Astrocyte of the spinal cord (primary cell): ENCODE measurements around the gene ARHGDIB.

Experiments used
- DNase-seq: peaks from one replicate; pipeline ENCODE4 v3.0.0; 2011; ENCODE audit warnings: low read depth, low spot score
- H3K4me3 ChIP-seq: 2 replicates; pipeline ENCODE4 v1.5.1; 2011; ENCODE audit warnings: low read depth, mild to moderate bottlenecking, low read length, moderate library complexity
- CTCF ChIP-seq: IDR thresholded peaks from 2 replicates; pipeline ENCODE4 v1.5.1; 2012; ENCODE audit warnings: low read depth, mild to moderate bottlenecking, low read length, inconsistent platforms
- in situ Hi-C: cut with HindIII; loops from 2 replicates; pipeline ENCODE4 v1.10.0; 2017; ENCODE audit warnings: low sequenced_read_pairs

Gene ARHGDIB

GRCh38 chr12:15000575-15000974 lies 39.2 kb upstream of the ARHGDIB start:
- in situ Hi-C loops, result no loop called here
- no peak for DNase-seq
- no peak for TF ChIP-seq CTCF
- H3K4me3 ChIP-seq, result no peak overlapping the region

GRCh38 chr12:14999695-15000365 lies 38.4 kb upstream of the ARHGDIB start:
- no peak overlapping the region for H3K4me3 ChIP-seq
- in situ Hi-C loops, result no loop called here
- peak; percentile 50 for DNase-seq
- no peak for TF ChIP-seq CTCF

DNA sequence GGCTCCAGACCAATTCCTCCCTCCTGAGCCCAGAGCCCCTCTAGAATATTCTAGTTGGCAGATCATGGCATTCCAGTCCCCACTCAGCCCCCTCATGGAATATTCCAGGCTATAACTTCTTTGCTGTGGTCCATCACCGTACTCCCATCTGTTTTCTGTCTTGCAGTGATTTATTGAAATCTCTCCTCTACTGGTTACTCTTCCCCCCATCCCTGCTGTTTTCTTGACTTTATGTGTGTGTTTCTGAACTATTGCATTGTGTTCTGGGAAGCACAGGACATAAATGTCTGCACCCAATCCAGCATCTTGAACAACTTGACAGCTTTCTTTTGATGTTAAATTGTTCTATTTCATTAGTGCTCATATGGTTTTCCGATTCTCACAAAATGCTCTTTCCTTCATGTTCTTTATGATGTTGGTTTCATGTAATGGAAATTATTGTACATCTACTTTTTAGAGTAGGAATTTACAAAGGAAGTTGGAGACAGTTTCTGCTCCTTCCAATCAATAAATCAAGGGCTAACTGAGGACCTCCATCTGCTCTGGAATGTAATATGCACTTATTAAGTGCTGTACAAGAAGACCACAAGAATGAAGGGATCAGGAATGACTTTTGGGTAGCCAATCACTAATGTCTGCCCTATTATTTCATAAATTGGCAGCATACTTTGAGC lies 37.8 kb upstream of the ARHGDIB start:
- DNase-seq, result peak; percentile 57
- TF ChIP-seq CTCF, result no peak
- in situ Hi-C loops, result no loop called here

GRCh38 chr12:14997998-14998397 lies 36.6 kb upstream of the ARHGDIB start:
- no peak for TF ChIP-seq CTCF
- DNase-seq, result no peak
- H3K4me3 ChIP-seq, result no peak overlapping the region
- in situ Hi-C loops, result no loop called here

More for the DNA sequence above, 37.8 kb upstream of the ARHGDIB start:
- H3K4me3 ChIP-seq, result no peak overlapping the region

- no peak overlapping the region for H3K4me3 ChIP-seq
- DNase-seq, result peak; percentile 74
- peak; percentile 52 for TF ChIP-seq CTCF
- in situ Hi-C loops, result no loop called here
These were observed 34.4 kb upstream of the ARHGDIB start for GRCh38 chr12:14995583-14996425.

- in situ Hi-C loops, result no loop called here
- no peak for TF ChIP-seq CTCF
- H3K4me3 ChIP-seq, result no peak overlapping the region
- DNase-seq, result no peak
These were observed 33.2 kb upstream of the ARHGDIB start for GRCh38 chr12:14994610-14995009.
